HG02885 (cell line): ENCODE data around the gene RFC1.
"Not testable (repeated sequence)": the region's sequence is repeated elsewhere in the genome, so short reads cannot be mapped to it uniquely, and the experiment has no call there.

Experiments
- ATAC-seq: cut with Tn5 transposase; IDR thresholded peaks from one replicate; pipeline ENCODE4 v1.9.1; 2021; ENCODE audit warnings: mild to moderate bottlenecking; ENCODE audit not compliant: unreplicated experiment, poor library complexity

The RFC1 gene

GRCh38 chr4:39360611-39361010 lies 5.6 kb downstream of the RFC1 start:
- peak; percentile 47 for ATAC-seq

GRCh38 chr4:39357002-39357401 lies 9.2 kb downstream of the RFC1 start:
- peak; percentile 41 for ATAC-seq

- ATAC-seq, result no peak
Observed at GRCh38 chr4:39354254-39354552, 12.0 kb downstream of the RFC1 start.

- peak; percentile 81 for ATAC-seq
Observed at GRCh38 chr4:39353478-39354253, 12.5 kb downstream of the RFC1 start.

- ATAC-seq, result not testable (repeated sequence)
Observed at GRCh38 chr4:39353149-39353477, 13.0 kb downstream of the RFC1 start.

- ATAC-seq, result no peak
Observed at GRCh38 chr4:39349326-39349725, 16.8 kb downstream of the RFC1 start.

- no peak for ATAC-seq
Observed at GRCh38 chr4:39348371-39349315, 17.5 kb downstream of the RFC1 start.

GRCh38 chr4:39346856-39347519 lies 19.2 kb downstream of the RFC1 start:
- ATAC-seq, result no peak

- ATAC-seq, result no peak
Observed at GRCh38 chr4:39342731-39343130, 23.4 kb downstream of the RFC1 start.

GRCh38 chr4:39341075-39341725 lies 25.0 kb downstream of the RFC1 start:
- no peak for ATAC-seq

- no peak for ATAC-seq
Observed at GRCh38 chr4:39339968-39340367, 26.2 kb downstream of the RFC1 start.

- no peak for ATAC-seq
Observed at GRCh38 chr4:39337841-39338240, 28.3 kb downstream of the RFC1 start.

- no peak for ATAC-seq
Observed at GRCh38 chr4:39335566-39335965, 30.6 kb downstream of the RFC1 start.

- ATAC-seq, result no peak
Observed at GRCh38 chr4:39331191-39331590, 35.0 kb downstream of the RFC1 start.

- ATAC-seq, result no peak
Observed at GRCh38 chr4:39330353-39330752, 35.8 kb downstream of the RFC1 start.

GRCh38 chr4:39326468-39326977 lies 39.6 kb downstream of the RFC1 start:
- ATAC-seq, result no peak

- ATAC-seq, result no peak
Observed at GRCh38 chr4:39324897-39325613, 41.1 kb downstream of the RFC1 start.

- no peak for ATAC-seq
Observed at GRCh38 chr4:39324446-39324845, 41.7 kb downstream of the RFC1 start.

- no peak for ATAC-seq
Observed at GRCh38 chr4:39323821-39324220, 42.3 kb downstream of the RFC1 start.
